ENCODE measurements around the gene SLC27A2.
"Not testable (repeated sequence)": the region's sequence is repeated elsewhere in the genome, so short reads cannot be mapped to it uniquely, and the experiment has no call there.

The SLC27A2 gene

GRCh38 chr15:50151476-50151875, 30.5 kb upstream of the SLC27A2 start:
- H3K9me3 Mint-ChIP-seq, result peaks cover 5% of the 10 kb centered on the region
- H3K36me3 Mint-ChIP-seq (ENCODE audit: low read depth), result no peaks in the 10 kb centered on the region
- peaks cover 4% of the 10 kb centered on the region for H3K27me3 Mint-ChIP-seq (ENCODE audit: low read depth, poor library complexity)
- no peak for TF ChIP-seq CTCF (IDR thresholded peaks at IDR 0.05)
- no peaks in the 10 kb centered on the region for H3K4me1 Mint-ChIP-seq
- no peak for DNase-seq
- H3K27ac Mint-ChIP-seq, result no peak overlapping the region
- H3K4me3 Mint-ChIP-seq, result no peak overlapping the region

- not testable (repeated sequence) for H3K4me1 Mint-ChIP-seq; H3K27me3 Mint-ChIP-seq (ENCODE audit: low read depth, poor library complexity); DNase-seq; H3K27ac Mint-ChIP-seq; H3K4me3 Mint-ChIP-seq
- peaks cover 18% of the 10 kb centered on the region for H3K36me3 Mint-ChIP-seq (ENCODE audit: low read depth)
- H3K9me3 Mint-ChIP-seq, result peaks cover 45% of the 10 kb centered on the region
Observed at GRCh38 chr15:50158236-50158635, 23.8 kb upstream of the SLC27A2 start.

- DNase-seq, result no peak
- Mint-ChIP-seq H3K9me3 (peaks cover 30% of the 10 kb centered on the region), H3K4me1 (no peaks in the 10 kb centered on the region), H3K27me3 (ENCODE audit: low read depth, poor library complexity) (no peaks in the 10 kb centered on the region), H3K27ac (no peak overlapping the region), H3K36me3 (ENCODE audit: low read depth) (peaks cover 9% of the 10 kb centered on the region), H3K4me3 (no peak overlapping the region)
- no peak for TF ChIP-seq CTCF (IDR thresholded peaks at IDR 0.05)
Observed at GRCh38 chr15:50162969-50163718, 18.9 kb upstream of the SLC27A2 start.

GRCh38 chr15:50163719-50164410, 18.1 kb upstream of the SLC27A2 start:
- no peak overlapping the region for H3K4me3 Mint-ChIP-seq
- DNase-seq, result no peak

GRCh38 chr15:50164458-50164857, 17.5 kb upstream of the SLC27A2 start:
- Mint-ChIP-seq H3K27ac (no peak overlapping the region), H3K36me3 (ENCODE audit: low read depth) (peaks cover 1% of the 10 kb centered on the region), H3K27me3 (ENCODE audit: low read depth, poor library complexity) (no peaks in the 10 kb centered on the region), H3K4me1 (no peaks in the 10 kb centered on the region), H3K4me3 (no peak overlapping the region), H3K9me3 (peaks cover 20% of the 10 kb centered on the region)
- DNase-seq, result no peak
- no peak for TF ChIP-seq CTCF (IDR thresholded peaks at IDR 0.05)

More at GRCh38 chr15:50163719-50164410, 18.1 kb upstream of the SLC27A2 start:
- H3K27me3 Mint-ChIP-seq (ENCODE audit: low read depth, poor library complexity), result no peaks in the 10 kb centered on the region
- peaks cover 26% of the 10 kb centered on the region for H3K9me3 Mint-ChIP-seq
- peaks cover 7% of the 10 kb centered on the region for H3K36me3 Mint-ChIP-seq (ENCODE audit: low read depth)
- no peak overlapping the region for H3K27ac Mint-ChIP-seq
- H3K4me1 Mint-ChIP-seq, result no peaks in the 10 kb centered on the region
- TF ChIP-seq CTCF (IDR thresholded peaks at IDR 0.05), result no peak

GRCh38 chr15:50166216-50166615, 15.8 kb upstream of the SLC27A2 start:
- DNase-seq, result no peak
- TF ChIP-seq CTCF (IDR thresholded peaks at IDR 0.05), result no peak
- no peaks in the 10 kb centered on the region for H3K27me3 Mint-ChIP-seq (ENCODE audit: low read depth, poor library complexity)
- no peak overlapping the region for H3K27ac Mint-ChIP-seq
- no peak overlapping the region for H3K4me3 Mint-ChIP-seq
- H3K9me3 Mint-ChIP-seq, result peaks cover 23% of the 10 kb centered on the region
- H3K4me1 Mint-ChIP-seq, result no peaks in the 10 kb centered on the region
- H3K36me3 Mint-ChIP-seq (ENCODE audit: low read depth), result peaks cover under 1% of the 10 kb centered on the region

Data from nephron progenitor cell (in vitro differentiated cells).